ENCODE measurements around the gene SLC2A11.
A peak's percentile ranks its signal among the peaks of the same experiment; 100 is the strongest.

SLC2A11 gene, protein sequence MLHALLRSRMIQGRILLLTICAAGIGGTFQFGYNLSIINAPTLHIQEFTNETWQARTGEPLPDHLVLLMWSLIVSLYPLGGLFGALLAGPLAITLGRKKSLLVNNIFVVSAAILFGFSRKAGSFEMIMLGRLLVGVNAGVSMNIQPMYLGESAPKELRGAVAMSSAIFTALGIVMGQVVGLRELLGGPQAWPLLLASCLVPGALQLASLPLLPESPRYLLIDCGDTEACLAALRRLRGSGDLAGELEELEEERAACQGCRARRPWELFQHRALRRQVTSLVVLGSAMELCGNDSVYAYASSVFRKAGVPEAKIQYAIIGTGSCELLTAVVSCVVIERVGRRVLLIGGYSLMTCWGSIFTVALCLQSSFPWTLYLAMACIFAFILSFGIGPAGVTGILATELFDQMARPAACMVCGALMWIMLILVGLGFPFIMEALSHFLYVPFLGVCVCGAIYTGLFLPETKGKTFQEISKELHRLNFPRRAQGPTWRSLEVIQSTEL

DNA sequence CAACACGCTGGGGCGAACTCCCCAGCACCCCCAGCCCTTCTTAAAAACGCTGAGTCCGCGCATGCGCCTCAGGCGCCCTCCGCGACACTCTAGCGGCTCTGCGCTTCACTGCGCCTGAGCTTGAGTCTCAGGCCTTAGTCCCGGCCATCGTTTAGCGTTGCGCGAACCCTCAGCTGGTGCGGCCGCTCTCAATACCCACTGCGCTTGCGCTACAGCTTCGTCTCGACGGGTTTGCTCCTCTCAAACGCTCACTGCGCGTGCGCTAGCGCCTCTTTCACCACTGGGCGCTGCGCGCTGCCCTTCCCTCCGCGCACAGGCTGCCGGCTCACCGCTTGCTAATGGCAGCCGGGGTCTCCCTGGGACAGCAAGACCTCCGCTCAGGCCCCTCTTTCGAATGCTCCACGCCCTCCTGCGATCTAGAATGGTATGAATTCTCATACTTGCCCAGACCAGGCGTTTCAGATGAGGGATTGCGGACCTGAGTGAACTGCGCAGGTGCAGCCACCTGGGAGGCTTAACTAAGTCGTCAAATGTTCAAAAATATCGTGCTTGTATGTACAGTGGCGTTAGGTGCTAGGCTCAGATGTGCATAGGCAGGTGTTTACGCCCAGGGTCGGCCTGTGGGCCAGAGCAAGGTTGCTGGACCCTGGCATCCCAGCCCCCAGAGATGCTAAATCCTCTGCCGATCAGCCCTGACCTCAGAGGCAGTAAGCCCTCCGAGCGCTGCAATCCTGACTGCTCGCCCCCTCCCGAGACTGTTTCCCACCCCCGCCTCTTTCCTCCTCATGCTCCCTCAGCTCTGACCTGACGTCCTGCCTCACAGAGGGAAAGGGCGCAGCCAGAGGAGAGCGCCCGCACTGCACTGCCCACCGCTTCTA, at the start of gene SLC2A11:
Gene SLC2A11 (plus strand): TSS at position 270 of the 878 bp plus-strand sequence. CDS start 125 bp downstream, at position 395.
- peak; percentile 96 for DNase-seq

DNA sequence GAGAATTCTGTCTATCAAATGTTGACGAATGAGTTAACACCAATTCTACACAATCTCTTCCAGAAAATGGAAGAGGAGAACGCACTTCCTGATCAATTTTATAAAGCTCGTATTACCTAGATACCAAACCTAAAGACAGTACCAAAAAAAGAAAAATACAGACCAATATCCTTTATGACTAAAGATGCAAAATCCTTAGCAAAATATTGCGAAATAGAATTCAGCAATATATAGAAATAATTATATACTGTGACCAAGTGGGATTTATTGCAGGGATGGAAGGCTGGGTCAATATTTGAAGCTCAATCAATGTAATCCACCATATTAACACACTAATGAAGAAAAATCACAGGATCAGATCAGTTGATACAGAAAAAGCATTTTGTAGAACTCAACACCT, 45.3 kb upstream of the SLC2A11 start:
- no peak for DNase-seq

DNA sequence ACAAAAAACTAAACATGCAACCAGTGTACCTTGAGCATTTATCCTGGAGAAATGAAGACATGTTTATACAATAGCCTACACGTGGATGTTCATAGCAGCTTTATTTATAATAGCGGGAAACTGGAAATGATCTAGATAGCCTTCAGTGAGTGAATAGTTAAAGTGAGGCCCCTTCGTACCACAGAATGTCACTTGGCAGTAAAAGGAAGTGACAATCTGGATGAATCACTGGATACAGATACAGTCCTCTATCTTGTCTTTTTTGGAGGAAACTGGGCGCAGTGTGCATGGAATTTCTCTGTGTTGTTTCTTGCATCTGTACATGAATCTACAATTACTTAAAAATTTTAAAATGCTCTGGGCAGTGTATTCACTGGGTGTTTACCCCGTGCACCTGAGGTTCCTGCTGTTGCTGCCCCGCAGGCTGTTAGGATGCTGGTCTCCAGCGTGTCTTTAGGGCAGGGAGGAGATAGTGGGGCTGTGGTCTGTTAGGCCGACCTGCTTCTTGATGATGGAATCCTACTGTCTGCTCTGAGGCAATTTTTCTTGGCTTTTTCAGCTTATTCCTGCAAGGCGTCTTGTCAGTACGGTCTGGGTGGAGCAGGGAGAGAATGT, 42.0 kb upstream of the SLC2A11 start:
- no peak for DNase-seq

DNA sequence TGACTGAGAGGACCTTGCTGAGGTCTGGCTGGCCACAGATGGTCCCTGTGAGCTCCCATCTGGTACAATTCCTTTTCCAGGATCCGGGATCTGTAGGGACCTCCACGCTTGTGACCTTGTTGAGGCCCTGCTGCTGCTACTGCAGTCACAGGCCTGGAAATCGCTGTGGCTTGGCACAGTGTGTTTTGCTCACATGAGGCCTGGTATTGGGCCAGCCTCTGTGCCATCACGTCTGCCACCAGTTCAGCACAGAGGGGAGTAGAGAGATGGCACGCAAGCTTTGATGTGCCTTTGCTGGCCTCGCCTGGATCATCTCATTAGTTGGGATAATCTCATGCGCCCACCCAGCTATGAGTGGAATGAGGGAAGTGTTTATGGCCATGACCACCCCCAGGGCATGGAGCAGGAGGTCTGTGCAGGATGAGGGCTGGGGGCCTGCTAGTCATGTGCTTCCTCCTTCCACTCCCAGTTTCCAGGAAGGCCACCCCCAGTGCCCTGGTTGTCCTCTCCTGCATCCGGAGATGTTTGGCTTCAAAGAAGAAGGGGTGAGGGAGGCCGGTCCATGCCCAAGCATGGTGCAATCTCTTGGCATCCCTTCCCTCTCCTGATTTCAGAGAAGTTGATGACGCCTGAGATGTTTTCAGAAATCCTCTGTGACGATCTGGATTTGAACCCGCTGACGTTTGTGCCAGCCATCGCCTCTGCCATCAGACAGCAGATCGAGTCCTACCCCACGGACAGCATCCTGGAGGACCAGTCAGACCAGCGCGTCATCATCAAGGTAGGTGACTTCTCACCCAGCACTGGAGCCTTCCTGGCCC, 41.3 kb upstream of the SLC2A11 start:
- DNase-seq, result no peak

DNA sequence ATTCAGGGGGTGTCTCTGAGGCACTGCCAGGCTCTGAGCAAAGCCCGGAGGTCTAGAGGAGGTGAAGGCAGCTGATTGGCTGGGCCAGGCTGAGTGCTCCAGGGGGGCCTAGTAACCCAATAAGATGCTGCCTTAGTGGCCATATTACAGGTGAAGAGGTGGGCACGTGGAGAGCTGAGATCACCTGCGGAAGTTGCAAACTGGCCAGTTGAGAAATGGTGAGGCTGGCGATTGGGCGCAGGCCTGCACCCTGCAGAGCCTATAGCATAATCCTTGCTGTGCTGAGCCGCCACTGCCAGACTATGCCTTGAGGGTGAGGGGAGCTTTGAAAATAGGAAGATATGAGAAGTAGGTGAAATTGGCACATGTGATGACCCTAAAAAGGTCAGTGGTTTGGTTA, 40.5 kb upstream of the SLC2A11 start:
- no peak for DNase-seq

DNA sequence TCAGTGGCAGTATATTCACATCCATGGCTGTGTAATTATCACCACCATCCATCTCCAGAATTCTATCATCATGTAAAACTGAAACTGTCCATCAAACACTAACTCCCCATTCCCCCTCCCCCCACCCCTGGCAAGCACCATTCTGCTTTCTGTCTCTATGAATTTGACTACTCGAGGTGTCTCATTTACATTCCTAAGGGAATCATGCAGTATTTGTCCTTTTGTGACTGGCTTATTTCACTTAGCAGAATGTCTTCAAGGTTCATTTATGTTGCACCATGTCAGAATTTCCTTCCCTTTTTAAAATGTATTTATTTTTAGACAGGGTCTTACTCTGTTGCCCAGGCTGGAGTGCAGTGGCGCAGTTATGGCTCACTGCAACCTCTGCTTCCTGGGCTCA, 39.1 kb upstream of the SLC2A11 start:
- DNase-seq, result no peak

DNA sequence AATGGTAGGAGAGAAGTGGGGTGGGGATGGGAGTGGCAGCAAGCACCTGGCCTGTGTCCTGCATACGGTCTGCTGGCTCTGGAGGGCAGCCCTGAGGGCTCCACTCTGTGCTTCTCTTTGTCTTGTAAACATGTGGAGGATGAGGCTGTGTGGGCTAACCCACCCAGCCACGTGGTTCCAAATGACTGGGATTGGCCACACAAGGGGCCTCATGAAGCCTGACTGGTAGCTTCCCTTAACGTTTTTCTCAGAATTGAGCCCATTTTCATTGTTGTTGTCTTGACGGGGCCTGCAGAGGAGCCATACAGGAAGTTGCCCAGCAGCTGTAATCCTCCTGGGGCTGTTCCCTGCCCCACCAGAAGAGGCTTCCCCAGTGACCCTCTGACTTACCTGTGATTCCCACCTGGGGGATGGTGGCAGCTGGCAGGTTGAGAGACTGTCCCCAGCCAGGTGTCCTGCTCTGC, 36.9 kb upstream of the SLC2A11 start:
- no peak for DNase-seq

DNA sequence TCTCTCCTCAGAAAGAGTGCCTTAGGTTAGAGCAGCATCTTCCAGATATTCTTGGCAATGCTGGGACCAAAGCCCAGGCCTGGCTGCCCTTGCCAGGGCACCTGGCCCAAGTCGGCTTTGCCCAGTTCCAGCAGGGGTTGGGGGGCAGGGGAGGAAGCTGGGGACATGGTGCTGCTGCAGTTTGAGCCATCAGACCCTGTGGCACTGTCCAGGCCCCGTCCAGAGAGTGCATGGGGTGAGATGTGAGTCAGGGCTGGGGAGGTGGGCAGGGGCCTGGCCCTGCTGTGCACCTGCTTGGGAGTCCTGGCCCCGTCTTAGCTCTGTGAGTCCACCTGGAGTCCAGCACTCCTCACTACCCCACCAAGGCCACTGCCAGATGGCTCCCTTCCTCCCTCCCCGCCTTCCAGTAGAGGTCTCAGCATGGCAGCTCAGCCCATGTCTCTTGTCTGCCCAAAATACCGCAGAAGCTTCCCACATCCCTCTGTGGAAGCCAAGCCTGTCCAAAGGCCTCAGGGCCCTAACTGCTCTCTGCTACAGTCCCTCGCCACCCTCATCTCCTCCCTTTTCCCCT, 35.5 kb upstream of the SLC2A11 start:
- DNase-seq, result no peak

DNA sequence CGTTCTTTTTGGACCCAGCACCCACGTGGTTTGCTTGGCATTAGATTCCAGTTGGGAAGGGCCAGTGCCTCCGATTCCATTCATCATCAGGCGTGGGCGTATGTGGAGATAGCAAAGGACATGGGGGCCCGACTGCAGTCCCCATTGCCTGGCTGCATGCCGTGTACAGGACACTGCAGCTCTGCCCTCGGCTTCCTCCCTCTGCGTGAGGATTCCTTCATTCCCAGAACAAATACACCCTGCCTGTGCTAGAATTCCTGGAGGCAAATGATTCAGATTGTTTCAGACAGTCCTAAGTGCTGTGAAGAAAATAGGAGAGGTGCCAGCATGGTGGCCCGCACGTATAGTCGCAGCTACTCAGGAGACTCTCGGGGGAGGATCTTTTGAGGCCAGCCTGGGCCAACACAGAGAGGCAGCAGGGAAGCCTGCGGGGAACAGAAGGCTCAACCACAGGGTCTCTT, 34.3 kb upstream of the SLC2A11 start:
- no peak for DNase-seq

DNA sequence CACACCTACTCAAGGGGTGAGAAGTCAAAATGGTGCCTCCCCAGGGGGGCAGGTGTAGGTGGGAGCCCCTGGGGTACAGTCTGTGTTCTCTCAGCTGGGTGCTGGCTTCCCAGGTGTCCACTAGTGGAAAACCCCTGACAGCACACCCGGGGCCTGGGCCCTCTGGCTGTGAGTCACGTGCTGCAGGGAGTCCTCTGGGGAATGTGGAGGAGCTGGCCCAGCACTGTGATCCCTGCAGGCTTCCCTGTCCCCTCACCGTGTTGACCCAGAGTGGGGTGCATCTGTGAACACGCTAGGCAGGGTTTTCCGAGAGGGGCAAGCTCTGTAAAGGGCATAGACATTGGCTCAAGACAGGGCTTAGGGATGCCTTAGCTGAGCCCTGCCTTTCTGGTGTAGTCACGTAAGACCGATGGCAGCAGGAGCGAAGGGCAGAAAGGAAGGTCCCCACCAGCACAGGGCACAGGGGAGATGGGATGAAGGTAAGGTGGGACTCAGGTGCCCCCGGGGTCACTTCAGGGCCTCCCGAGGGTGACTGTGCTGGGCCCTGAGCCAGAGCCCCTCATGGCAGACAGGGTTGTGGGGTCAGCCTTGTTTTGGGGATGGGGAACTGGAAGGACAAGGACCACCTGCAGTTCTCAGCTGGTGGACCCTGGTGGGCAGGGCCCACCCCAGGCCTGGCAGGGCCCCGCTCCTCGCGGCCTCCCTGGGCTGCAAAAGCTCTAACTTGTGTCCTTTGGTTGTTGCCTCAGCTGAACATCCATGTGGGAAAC, 33.0 kb upstream of the SLC2A11 start:
- no peak for DNase-seq

DNA sequence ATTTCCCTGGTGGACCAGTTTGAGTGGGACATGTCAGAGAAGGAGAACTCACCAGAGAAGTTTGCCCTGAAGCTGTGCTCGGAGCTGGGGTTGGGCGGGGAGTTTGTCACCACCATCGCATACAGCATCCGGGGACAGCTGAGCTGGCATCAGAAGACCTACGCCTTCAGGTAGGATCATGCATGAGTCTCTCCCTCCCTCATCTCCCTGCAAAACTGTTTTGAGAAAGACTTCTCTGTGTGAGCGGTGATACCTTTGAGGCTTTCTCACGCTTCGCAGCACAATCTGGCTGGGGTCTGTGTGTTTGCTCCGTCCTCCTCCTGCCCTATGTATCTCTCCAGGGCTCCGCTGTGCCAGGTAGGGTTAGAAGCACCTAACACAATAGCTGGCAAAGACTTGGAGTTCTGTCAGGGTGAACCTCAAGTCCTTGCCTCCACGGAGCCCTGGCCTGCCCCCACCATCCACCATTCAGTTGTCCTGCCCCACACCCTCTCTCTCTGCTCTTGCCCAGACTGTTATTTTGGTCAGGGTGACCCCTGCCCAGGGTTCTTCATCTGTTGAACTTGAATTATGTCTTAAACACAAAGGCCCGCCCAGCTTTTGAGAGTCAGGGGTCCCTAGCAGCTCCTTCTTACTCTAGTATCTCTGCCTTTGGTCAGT, 32.3 kb upstream of the SLC2A11 start:
- no peak for DNase-seq

DNA sequence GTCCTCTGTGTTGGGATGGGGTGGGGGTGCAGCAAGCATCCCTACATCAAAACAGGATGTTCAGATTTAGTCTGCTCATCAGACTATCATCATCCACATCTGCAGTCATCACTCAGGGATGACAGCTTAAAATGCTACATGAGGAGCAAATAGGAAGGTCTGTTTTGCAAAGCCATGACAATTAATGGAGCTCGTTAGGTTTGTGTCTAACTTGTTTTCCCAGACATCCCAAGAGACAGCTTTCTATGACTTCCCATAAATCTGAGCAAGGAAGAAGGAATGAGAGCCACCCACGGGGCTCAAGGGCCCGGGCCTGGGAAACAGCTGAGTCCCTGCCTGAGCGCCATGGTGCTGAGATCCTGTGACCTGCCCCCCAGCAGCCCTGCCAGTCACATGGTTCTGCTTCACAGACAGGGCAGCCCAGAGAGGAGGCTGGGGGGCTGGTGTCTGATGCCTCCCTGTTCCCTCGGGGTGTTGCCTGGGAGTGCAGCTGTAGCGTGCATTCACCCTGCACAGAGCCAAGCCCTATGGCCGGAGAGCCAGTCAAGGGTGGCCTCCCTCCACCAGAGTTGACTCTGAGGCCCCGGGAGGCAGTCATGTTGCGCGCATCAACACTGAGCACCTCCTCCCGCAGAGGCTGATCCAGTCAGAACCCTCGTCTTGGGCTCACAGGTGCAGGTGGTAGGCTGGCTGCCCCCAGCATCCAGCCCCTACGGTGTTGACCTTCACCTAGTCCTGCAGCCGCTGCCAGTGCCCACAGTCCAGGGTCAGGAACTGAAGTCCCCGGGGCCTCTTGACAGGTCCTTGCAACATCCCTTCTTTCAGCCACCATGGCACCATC, 30.9 kb upstream of the SLC2A11 start:
- no peak for DNase-seq

DNA sequence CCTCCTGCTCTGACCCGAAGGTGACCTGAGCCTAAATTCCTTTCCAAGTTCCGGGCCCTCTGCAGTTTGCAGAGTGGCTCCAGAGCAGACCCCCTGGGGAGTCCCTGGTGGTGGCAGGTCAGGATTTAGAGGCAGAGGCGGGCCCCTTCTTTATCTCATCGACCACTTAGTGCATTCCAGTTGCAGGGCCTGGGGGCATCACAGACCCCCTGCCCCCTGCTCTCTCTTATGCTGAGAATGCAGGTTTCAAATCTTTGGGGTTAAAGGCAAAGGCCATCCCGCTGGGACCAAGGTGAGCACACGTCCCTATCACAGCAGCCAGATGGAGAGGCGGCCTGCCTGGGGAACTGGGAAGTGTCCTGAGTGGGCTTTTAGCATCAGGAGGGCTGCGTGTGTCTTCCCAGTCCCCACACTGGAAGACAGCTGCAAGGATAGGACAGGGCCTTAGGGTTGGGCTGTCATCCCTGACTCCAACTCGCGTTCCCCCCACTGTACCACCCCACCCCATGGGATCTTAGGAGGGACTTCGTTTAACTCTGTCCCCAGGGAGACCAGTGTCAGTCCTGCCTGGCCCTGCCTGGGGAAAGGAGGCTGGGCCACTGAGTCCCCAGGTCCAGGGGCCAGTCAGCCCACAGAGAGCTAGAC, 30.2 kb upstream of the SLC2A11 start:
- no peak for DNase-seq

DNA sequence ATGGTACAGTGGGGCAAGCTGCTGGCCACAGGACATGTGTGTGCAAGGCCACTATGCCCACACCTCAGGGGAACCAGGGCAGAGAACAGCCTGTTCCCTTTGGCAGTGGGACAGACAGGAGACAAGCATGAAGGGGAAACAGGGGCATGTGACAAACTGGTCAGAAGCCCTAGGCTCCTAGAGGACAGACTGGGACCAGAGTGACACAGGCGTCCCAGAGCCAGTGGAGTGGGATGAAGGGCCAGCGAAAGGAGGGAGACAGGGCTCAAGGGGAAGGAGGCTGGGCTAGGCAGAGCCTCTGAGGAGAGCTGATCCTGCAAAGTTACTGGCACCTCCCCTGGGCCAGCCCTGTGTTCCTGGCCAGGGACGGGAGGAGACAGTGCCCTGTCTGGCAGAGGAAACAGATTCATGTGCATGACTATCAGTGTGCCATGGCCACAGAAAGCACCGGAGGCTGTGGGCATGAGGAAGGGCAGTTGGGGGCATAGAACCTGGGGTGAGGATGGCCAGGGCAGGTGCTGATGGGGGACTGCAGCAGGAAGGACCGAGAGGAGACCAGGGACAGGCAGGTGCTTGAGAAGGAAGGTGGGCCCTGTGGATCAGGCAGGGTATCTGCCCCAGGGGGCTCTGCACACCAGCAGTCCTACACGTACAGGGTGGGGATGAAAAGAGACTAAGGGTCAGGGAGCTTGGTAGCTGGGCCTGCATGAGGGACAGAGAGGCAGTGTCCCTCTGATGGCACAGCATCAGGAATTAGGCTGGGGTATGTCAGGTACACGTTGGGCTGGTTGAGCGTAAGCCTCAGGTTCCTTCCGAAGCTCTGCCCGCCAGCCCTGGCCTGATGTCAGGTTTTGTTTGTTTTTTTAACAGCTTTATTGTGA, 28.6 kb upstream of the SLC2A11 start:
- no peak for DNase-seq

DNA sequence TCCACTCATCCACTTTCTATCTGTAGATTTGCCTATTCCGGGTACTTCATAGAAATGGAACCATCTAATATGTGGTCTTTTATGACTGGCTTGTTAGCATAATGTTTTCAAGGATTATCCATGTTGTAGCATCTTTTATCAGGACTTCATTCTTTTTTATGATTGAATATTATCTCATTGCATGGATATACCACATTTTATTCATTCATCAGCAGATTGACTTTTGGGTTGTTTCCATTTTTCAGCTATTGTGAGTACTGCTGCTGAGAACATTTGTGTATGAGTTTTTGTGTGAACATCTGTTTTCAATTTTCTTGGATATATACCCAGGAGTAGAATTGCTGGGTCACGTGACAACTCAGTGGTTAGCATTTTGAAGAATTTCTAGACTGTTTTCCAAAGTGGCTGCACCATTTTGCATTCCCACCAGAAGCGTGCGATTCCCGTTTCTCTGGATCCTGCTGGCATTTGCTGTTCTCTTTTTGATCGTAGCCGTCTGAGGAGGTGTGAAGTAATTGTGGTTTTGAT, 27.8 kb upstream of the SLC2A11 start:
- DNase-seq, result no peak

DNA sequence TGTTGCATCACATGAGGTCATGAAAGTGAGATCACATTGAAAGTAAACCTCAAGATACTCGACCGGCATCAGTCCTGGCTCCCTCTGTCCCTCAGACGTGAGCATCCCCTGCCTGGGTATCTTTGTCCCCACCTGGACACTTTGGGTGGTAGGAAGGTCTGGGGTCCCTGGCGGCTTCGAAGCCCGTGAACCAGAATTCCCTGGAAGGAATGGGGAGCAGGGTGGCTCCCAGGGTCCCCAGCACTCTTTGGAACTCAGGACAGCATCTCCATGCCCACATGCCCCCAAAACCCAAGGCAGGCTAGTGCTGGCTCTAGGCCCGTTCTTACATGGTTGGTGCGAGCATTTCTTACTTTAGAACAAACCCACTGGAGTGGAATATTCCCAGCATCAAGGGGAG, 26.4 kb upstream of the SLC2A11 start:
- no peak for DNase-seq

DNA sequence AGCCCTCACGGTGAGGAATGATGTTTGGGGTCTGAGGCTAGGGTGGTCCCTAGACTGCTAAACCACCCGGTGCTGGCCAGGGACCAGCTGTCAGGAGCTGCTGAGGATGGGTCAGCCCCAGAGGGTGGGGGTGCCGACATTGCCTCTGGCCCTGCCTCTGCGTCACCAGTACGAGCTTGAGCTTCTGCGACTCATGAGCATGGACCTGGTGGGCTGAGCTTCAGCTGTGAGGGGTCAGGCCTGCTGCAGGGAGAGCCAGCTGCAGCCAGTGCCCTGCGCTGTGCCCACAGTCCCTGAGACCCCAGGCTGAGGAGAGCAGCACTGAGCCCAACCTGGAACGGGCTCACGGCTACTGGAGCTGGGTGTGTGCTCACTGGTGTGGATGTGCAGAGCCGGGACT, 25.9 kb upstream of the SLC2A11 start:
- DNase-seq, result no peak
